Measurements from ENCODE around the gene HLA-C. TPM values are rescaled to one million over a fixed set of nuclear protein-coding genes. Genes with fewer than 3 reads are reported as not detected.
"Not testable (repeated sequence)": the region's sequence is repeated elsewhere in the genome, so short reads cannot be mapped to it uniquely, and the experiment has no call there.

HLA-C gene
- total RNA-seq, 2 experiments from 2014 or later: 1,075 to 1,135 TPM

GRCh38 chr6:31299511-31299910 is 27.6 kb upstream of the HLA-C start:
- Mint-ChIP-seq H3K4me3 (no peak overlapping the region), H3K9me3 (ENCODE audit: insufficient read depth) (no peaks in the 10 kb centered on the region), H3K27me3 (ENCODE audit: low read depth) (peaks cover 60% of the 10 kb centered on the region), H3K4me1 (ENCODE audit: low read depth) (no peaks in the 10 kb centered on the region), H3K36me3 (ENCODE audit: low read depth) (no peaks in the 10 kb centered on the region), H3K27ac (no peak overlapping the region)
- POLR2A ChIA-PET: no interaction called here
- DNase-seq: no peak
- ATAC-seq: no peak
- CTCF ChIA-PET: no interaction called here

GRCh38 chr6:31294056-31294455 is 22.2 kb upstream of the HLA-C start:
- no peak overlapping the region for H3K4me3 Mint-ChIP-seq
- ChIA-PET CTCF (interaction anchor here (0.9 to 3.2 kb wide), 2 partner anchors 10 to 72 kb away, joined by 3 to 8 read pairs; no protein-coding TSS in a partner anchor), POLR2A (interaction anchor here (0.6 kb wide), 1 partner anchor 11 kb away, joined by 3 read pairs; no protein-coding TSS in a partner anchor)
- no peak for ATAC-seq
- no peaks in the 10 kb centered on the region for H3K36me3 Mint-ChIP-seq (ENCODE audit: low read depth)
- peaks cover 8% of the 10 kb centered on the region for H3K4me1 Mint-ChIP-seq (ENCODE audit: low read depth)
- H3K27me3 Mint-ChIP-seq (ENCODE audit: low read depth): peaks cover 42% of the 10 kb centered on the region
- DNase-seq: no peak
- no peaks in the 10 kb centered on the region for H3K9me3 Mint-ChIP-seq (ENCODE audit: insufficient read depth)
- H3K27ac Mint-ChIP-seq: no peak overlapping the region

GRCh38 chr6:31293343-31293742 is 21.5 kb upstream of the HLA-C start:
- Mint-ChIP-seq H3K27me3 (ENCODE audit: low read depth) (peaks cover 36% of the 10 kb centered on the region), H3K27ac (no peak overlapping the region), H3K36me3 (ENCODE audit: low read depth) (no peaks in the 10 kb centered on the region), H3K4me3 (no peak overlapping the region), H3K4me1 (ENCODE audit: low read depth) (peaks cover 12% of the 10 kb centered on the region), H3K9me3 (ENCODE audit: insufficient read depth) (no peaks in the 10 kb centered on the region)
- DNase-seq: no peak
- no peak for ATAC-seq
- CTCF ChIA-PET: interaction anchor here (0.6 to 3.2 kb wide), 2 partner anchors 10 to 73 kb away, joined by 3 to 8 read pairs; no protein-coding TSS in a partner anchor
- POLR2A ChIA-PET: no interaction called here

- DNase-seq: no peak
- no peak overlapping the region for H3K4me3 Mint-ChIP-seq
- peaks cover 12% of the 10 kb centered on the region for H3K4me1 Mint-ChIP-seq (ENCODE audit: low read depth)
- H3K27me3 Mint-ChIP-seq (ENCODE audit: low read depth): peaks cover 14% of the 10 kb centered on the region
- CTCF ChIA-PET: interaction anchor here (2.2 kb wide), 1 partner anchor 77 kb away, joined by 4 read pairs; no protein-coding TSS in a partner anchor
- no peak overlapping the region for H3K27ac Mint-ChIP-seq
- ATAC-seq: no peak
- no peaks in the 10 kb centered on the region for H3K9me3 Mint-ChIP-seq (ENCODE audit: insufficient read depth)
- POLR2A ChIA-PET: no interaction called here
- no peaks in the 10 kb centered on the region for H3K36me3 Mint-ChIP-seq (ENCODE audit: low read depth)
Measured at GRCh38 chr6:31289788-31290187, 17.9 kb upstream of the HLA-C start.

GRCh38 chr6:31287619-31288018 is 15.7 kb upstream of the HLA-C start:
- Mint-ChIP-seq H3K36me3 (ENCODE audit: low read depth) (no peaks in the 10 kb centered on the region), H3K4me3 (no peak overlapping the region), H3K4me1 (ENCODE audit: low read depth) (peaks cover 12% of the 10 kb centered on the region), H3K27ac (no peak overlapping the region), H3K27me3 (ENCODE audit: low read depth) (peaks cover 10% of the 10 kb centered on the region), H3K9me3 (ENCODE audit: insufficient read depth) (no peaks in the 10 kb centered on the region)
- ChIA-PET POLR2A (no interaction called here), CTCF (interaction anchor here (0.9 kb wide), 1 partner anchor 55 kb away, joined by 3 read pairs; no protein-coding TSS in a partner anchor)
- DNase-seq (no peak), ATAC-seq (no peak)

- peaks cover 12% of the 10 kb centered on the region for H3K4me1 Mint-ChIP-seq (ENCODE audit: low read depth)
- H3K9me3 Mint-ChIP-seq (ENCODE audit: insufficient read depth): no peaks in the 10 kb centered on the region
- ChIA-PET POLR2A (interaction anchor here (0.5 to 0.6 kb wide), 3 partner anchors 12 to 125 kb away, joined by 3 to 4 read pairs (median 4); no protein-coding TSS in a partner anchor), CTCF (interaction anchor here (0.9 to 1.9 kb wide), 3 partner anchors 12 to 80 kb away, joined by 4 to 9 read pairs (median 5); no protein-coding TSS in a partner anchor)
- no peak overlapping the region for H3K4me3 Mint-ChIP-seq
- H3K27me3 Mint-ChIP-seq (ENCODE audit: low read depth): peaks cover 5% of the 10 kb centered on the region
- DNase-seq: no peak
- H3K36me3 Mint-ChIP-seq (ENCODE audit: low read depth): no peaks in the 10 kb centered on the region
- H3K27ac Mint-ChIP-seq: no peak overlapping the region
- no peak for ATAC-seq
Measured at GRCh38 chr6:31285982-31286381, 14.1 kb upstream of the HLA-C start.

GRCh38 chr6:31285486-31285885 is 13.6 kb upstream of the HLA-C start:
- Mint-ChIP-seq H3K4me1 (ENCODE audit: low read depth) (peaks cover 12% of the 10 kb centered on the region), H3K36me3 (ENCODE audit: low read depth) (no peaks in the 10 kb centered on the region), H3K9me3 (ENCODE audit: insufficient read depth) (no peaks in the 10 kb centered on the region), H3K27ac (no peak overlapping the region), H3K4me3 (no peak overlapping the region), H3K27me3 (ENCODE audit: low read depth) (peaks cover 5% of the 10 kb centered on the region)
- POLR2A ChIA-PET: interaction anchor here (0.6 kb wide), 2 partner anchors 12 to 52 kb away, joined by 3 to 4 read pairs; no protein-coding TSS in a partner anchor
- CTCF ChIA-PET: interaction anchor here (0.9 to 1.9 kb wide), 3 partner anchors 12 to 81 kb away, joined by 4 to 9 read pairs (median 5); no protein-coding TSS in a partner anchor
- ATAC-seq: no peak
- no peak for DNase-seq

GRCh38 chr6:31279647-31280046 is 7.8 kb upstream of the HLA-C start:
- H3K36me3 Mint-ChIP-seq (ENCODE audit: low read depth); POLR2A ChIA-PET; H3K9me3 Mint-ChIP-seq (ENCODE audit: insufficient read depth); ATAC-seq; H3K27ac Mint-ChIP-seq; DNase-seq; H3K4me1 Mint-ChIP-seq (ENCODE audit: low read depth); H3K4me3 Mint-ChIP-seq: not testable (repeated sequence)
- CTCF ChIA-PET: interaction anchor here (1.0 to 1.2 kb wide), 2 partner anchors 9 to 163 kb away, joined by 3 read pairs; no protein-coding TSS in a partner anchor
- peaks cover 23% of the 10 kb centered on the region for H3K27me3 Mint-ChIP-seq (ENCODE audit: low read depth)

- H3K36me3 Mint-ChIP-seq (ENCODE audit: low read depth): peaks cover 34% of the 10 kb centered on the region
- DNase-seq (peak; percentile 49), ATAC-seq (no peak)
- POLR2A ChIA-PET: interaction anchor here (0.6 to 2.4 kb wide), 15 partner anchors 13 to 678 kb away, joined by 3 to 29 read pairs (median 4); partner anchors contain the start of genes HLA-B and MICA
- CTCF ChIA-PET: interaction anchor here (0.8 to 2.1 kb wide), 10 partner anchors 13 to 129 kb away, joined by 3 to 12 read pairs (median 4); no protein-coding TSS in a partner anchor
- H3K4me3 Mint-ChIP-seq: peak overlapping the region; percentile 96
- no peaks in the 10 kb centered on the region for H3K9me3 Mint-ChIP-seq (ENCODE audit: insufficient read depth)
- peaks cover 18% of the 10 kb centered on the region for H3K27me3 Mint-ChIP-seq (ENCODE audit: low read depth)
- H3K27ac Mint-ChIP-seq: peak overlapping the region; percentile 100
- peaks cover 40% of the 10 kb centered on the region for H3K4me1 Mint-ChIP-seq (ENCODE audit: low read depth)
Measured at GRCh38 chr6:31272836-31273626, 1.1 kb upstream of the HLA-C start.

GRCh38 chr6:31272436-31272835 is 544 bp upstream of the HLA-C start:
- Mint-ChIP-seq H3K4me1 (ENCODE audit: low read depth) (peaks cover 46% of the 10 kb centered on the region), H3K36me3 (ENCODE audit: low read depth) (peaks cover 40% of the 10 kb centered on the region), H3K9me3 (ENCODE audit: insufficient read depth) (no peaks in the 10 kb centered on the region), H3K4me3 (peak overlapping the region; percentile 96), H3K27ac (peak overlapping the region; percentile 100), H3K27me3 (ENCODE audit: low read depth) (peaks cover 18% of the 10 kb centered on the region)
- DNase-seq: no peak
- ATAC-seq: peak; percentile 4
- POLR2A ChIA-PET: interaction anchor here (0.6 to 2.4 kb wide), 14 partner anchors 24 to 678 kb away, joined by 3 to 29 read pairs (median 4); partner anchors contain the start of genes HLA-B and MICA
- CTCF ChIA-PET: interaction anchor here (0.8 to 2.1 kb wide), 6 partner anchors 13 to 94 kb away, joined by 3 to 12 read pairs (median 4); no protein-coding TSS in a partner anchor

GRCh38 chr6:31270788-31271640 is 878 bp downstream of the HLA-C start:
- peak; percentile 42 for ATAC-seq
- Mint-ChIP-seq H3K9me3 (ENCODE audit: insufficient read depth) (no peaks in the 10 kb centered on the region), H3K4me3 (peak overlapping the region; percentile 96), H3K27ac (peak overlapping the region; percentile 100), H3K36me3 (ENCODE audit: low read depth) (peaks cover 46% of the 10 kb centered on the region), H3K27me3 (ENCODE audit: low read depth) (peaks cover 3% of the 10 kb centered on the region), H3K4me1 (ENCODE audit: low read depth) (peaks cover 44% of the 10 kb centered on the region)
- CTCF ChIA-PET: no interaction called here
- peak; percentile 58 for DNase-seq
- POLR2A ChIA-PET: interaction anchor here (4.1 kb wide), 1 partner anchor 83 kb away, joined by 105 read pairs; no protein-coding TSS in a partner anchor

All from activated CD8-positive, alpha-beta T cell treated with anti-CD3 and anti-CD28 coated beads, Interleukin-2, amount 10 ng/mL, durations not matched to agents 7 days and 5 days (primary cell).